Measurements from ENCODE around the gene TMPRSS12.

- TF ChIP-seq EZH2 (IDR thresholded peaks at IDR 0.05; ENCODE audit: insufficient read depth, poor library complexity, severe bottlenecking): no peak
- no peak for TF ChIP-seq EZH2phosphoT487 (IDR thresholded peaks at IDR 0.05; ENCODE audit: insufficient read depth, low read depth)
These were observed 1.8 kb upstream of the TMPRSS12 start for GRCh38 chr12:50840809-50841487.

Measured in GM23248 (cell line).